Activated CD4-positive, alpha-beta T cell treated with anti-CD3 and anti-CD28 coated beads, Interleukin-10, Interleukin-2, amounts not matched to agents 100 ng/mL and 50 ng/mL, durations not matched to agents 16 hours and 8 hours (primary cell): ENCODE data around the gene KCNMA1.
A peak's percentile ranks its signal among the peaks of the same experiment; 100 is the strongest.

Source experiments
- DNase-seq: peaks from one replicate; pipeline ENCODE4 v3.0.0-alpha.2; 2020

The KCNMA1 gene

DNA sequence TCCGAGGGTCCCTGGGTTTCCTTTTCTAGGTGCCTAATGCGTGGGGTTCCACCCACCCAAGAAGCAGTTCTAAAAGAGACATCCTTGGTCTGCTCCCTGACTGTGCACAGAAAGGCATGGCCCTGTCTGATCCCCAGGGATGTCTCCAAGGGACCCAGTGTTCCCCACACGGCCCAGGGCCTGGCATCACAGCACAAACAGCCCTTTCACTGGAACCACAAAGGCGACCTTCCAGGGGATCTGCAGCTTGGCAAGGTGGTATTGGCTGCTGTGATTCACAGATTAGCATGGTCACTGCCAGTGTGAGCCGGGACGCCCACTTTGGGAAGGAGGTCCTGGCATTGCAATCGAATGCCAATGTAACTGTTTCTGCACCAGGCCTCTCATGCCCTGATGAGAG lies 6.4 kb downstream of the KCNMA1 start:
- DNase-seq = no peak

GRCh38 chr10:77630507-77630848 lies 7.1 kb downstream of the KCNMA1 start:
- no peak for DNase-seq

- no peak for DNase-seq
Observed at GRCh38 chr10:77629775-77630506, 7.7 kb downstream of the KCNMA1 start.

GRCh38 chr10:77628906-77629730 lies 8.5 kb downstream of the KCNMA1 start:
- DNase-seq = no peak

GRCh38 chr10:77626266-77626935 lies 11.2 kb downstream of the KCNMA1 start:
- no peak for DNase-seq

GRCh38 chr10:77625379-77625778 lies 12.2 kb downstream of the KCNMA1 start:
- DNase-seq = no peak

DNA sequence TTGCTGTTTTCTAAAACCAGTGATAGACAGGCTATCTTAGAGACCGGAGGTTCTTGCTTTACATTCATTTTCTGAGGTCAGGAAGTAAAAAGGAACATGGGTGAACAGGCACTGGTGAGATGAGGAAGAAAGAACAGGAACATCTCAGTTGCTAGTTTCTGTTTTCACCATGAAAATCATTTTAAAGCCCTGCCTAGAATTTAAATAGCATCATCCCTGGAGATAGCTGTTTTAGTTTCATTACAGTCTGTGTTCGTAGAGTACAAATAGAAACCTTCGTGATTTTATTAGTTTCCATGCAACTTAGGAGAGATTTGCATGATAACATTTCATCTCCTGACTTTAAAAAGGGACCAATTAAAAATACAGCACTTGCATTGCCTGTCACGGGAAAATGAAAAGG lies 14.7 kb downstream of the KCNMA1 start:
- DNase-seq = no peak

- no peak for DNase-seq
Observed at GRCh38 chr10:77620731-77621130, 16.9 kb downstream of the KCNMA1 start.

DNA sequence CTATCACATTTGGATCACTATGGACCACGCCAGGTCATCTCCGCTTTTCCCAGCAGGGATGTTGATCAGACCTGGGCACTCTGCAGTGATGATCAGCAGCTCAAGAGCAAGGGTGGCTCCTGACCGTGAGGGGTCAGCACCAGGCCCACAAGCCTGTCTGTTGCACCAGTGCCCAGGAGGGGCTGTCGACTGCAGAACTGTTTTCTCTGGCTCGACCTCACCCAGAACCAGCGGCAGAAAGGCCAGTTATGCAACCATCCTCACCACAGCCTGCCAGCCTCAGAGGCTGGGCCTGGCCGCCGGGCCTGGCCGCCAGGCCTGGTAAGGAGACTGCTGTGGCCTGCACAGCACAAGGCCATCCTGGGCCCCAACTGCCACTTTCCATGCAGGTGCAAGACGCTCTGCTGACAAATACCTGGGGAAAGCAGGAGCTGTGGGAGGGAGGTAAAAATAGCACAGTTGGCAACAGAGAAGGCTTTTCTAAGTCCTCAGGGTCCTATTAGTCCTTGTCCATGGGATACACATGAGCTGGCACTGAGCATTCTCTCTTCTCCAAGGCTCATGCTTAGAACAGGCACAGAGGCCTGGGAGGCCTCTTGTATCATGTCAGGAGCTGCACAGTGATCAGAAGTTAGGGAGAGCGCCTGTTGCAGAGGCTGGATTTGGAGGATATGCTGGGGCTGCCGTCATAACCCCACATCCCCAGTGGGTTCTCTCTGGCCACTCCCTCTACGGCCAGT lies 17.5 kb downstream of the KCNMA1 start:
- DNase-seq = no peak

DNA sequence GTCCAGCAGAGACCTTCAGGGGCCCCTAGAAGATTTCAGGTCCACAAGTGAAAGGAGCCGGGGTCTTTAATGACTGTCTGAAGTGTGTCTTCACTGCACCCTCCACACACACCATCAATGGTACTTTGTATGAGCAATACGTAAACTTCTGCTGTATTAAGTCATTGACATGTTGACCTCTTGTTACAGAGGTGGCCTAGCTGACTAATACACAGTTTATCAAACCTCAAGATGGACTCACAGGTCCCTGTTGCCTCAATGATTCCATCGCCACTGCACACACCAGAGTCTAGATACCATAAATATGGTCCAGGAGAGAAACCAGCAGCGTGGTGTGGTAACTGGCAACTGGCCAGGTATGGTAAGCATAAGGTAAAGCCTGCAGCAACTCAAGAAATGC lies 19.5 kb downstream of the KCNMA1 start:
- no peak for DNase-seq

- DNase-seq = no peak
Observed at GRCh38 chr10:77616766-77617165, 20.8 kb downstream of the KCNMA1 start.

- DNase-seq = no peak
Observed at GRCh38 chr10:77614778-77615625, 22.6 kb downstream of the KCNMA1 start.

- DNase-seq = no peak
Observed at GRCh38 chr10:77613476-77614130, 24.0 kb downstream of the KCNMA1 start.

DNA sequence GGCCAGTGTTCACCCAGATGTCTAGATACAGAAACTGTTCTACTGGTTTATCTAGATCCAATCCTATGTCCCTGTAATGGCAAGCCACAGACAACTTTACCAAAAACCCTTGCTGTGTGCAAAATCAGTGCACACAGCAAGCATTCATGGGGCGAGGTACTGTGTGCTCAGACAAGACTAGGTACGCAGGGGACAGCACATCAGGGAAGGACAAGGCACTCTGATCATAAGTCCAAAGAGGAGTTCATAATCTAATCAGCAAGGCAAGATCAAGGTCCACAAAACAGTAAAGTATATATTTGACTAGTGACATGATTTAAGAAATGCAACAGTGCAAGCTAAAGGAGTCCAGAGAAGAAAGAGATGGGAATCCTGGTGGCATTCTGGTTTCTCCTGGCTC lies 25.9 kb downstream of the KCNMA1 start:
- no peak for DNase-seq

DNA sequence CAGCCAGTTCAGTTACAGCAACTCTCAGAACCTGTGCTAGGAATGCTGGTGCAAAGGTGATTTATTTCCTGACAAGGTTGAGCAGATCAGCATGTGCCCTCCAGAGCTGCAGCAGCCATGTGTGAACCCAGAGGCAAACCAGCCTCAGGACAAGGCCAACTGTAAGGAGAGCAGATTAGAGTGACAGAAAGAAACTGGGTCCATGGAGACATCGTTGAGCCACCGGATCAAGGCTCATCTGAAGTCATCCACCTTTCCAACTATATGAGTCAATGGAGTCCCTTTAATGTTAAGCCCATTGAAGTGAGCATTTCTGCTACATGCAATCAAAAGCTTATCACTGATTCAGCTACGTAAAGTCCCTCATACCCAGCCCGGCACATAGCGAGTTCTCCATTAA lies 26.4 kb downstream of the KCNMA1 start:
- no peak for DNase-seq

- no peak for DNase-seq
Observed at GRCh38 chr10:77609781-77610272, 27.8 kb downstream of the KCNMA1 start.

- no peak for DNase-seq
Observed at GRCh38 chr10:77608281-77608680, 29.3 kb downstream of the KCNMA1 start.

DNA sequence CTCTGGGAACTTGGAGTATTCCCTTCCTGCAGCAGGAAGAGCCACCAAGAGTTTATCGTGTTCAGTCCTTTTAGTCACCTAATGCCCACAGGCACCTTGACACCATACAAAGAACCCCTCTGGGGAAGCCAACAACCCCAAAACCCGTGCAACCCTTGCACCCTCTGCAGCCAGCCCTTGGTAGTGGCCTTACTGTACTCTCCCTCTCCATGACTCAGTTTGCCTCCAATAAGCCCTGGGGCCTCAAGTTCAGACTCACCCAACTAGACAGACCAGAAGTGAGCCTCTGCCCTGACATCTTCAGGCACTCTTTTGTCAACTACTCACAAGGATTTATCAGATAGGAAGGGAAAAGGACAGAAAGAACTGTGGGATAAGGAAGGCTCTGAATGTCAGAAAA lies 30.9 kb downstream of the KCNMA1 start:
- no peak for DNase-seq

DNA sequence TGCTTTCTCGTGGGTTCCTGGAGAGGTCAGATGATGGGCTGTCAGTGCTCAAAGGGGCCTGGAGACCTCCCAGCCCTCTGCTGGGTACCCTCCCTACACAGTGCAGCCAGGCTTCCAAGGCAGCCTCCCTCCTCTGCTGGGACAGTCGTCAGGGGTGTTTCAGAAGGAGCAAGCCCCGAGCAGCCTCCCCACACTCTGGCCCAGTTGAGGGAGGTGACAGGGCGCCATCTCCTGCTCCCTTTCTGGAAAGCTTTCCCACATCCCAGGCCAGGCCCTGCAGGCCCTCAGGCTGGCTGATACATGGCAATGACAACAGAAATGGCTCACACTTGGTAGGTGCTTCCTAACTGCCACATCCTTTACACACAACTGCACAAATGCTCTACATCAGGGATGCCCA lies 32.1 kb downstream of the KCNMA1 start:
- no peak for DNase-seq

GRCh38 chr10:77604941-77605351 lies 32.7 kb downstream of the KCNMA1 start:
- no peak for DNase-seq

GRCh38 chr10:77604063-77604462 lies 33.5 kb downstream of the KCNMA1 start:
- no peak for DNase-seq

- DNase-seq = peak; percentile 4
Observed at GRCh38 chr10:77603534-77603927, 34.1 kb downstream of the KCNMA1 start.
